MM.1S (cell line): ENCODE data around the gene ZDHHC7.

Source experiments
- DNase-seq: peaks from one replicate; pipeline ENCODE4 v3.0.0-alpha.2; 2015
- H2AFZ ChIP-seq: fragments of 300-600 bp; sonication (generic); 2 replicates; pipeline ENCODE4 v1.6.0; 2016; ENCODE audit warnings: antibody characterized with exemption, low read length
- H3F3A ChIP-seq: fragments of 300-600 bp; sonication (generic); 2 replicates; pipeline ENCODE4 v1.6.1; 2016; ENCODE audit warnings: mild to moderate bottlenecking, antibody characterized with exemption, low read length, moderate library complexity, mixed read lengths; ENCODE audit not compliant: insufficient read depth
- H3K27ac ChIP-seq: fragments of 300-600 bp; sonication (generic); 2 replicates; pipeline ENCODE4 v1.5.1; 2016; ENCODE audit warnings: mild to moderate bottlenecking, low read length
- H3K27me3 ChIP-seq: fragments of 300-600 bp; sonication (generic); replicated peaks from 2 replicates; pipeline ENCODE4 v1.6.0; 2016; ENCODE audit warnings: low read length; ENCODE audit not compliant: insufficient read depth
- H3K36me3 ChIP-seq: fragments of 300-600 bp; sonication (generic); replicated peaks from 2 replicates; pipeline ENCODE4 v1.6.1; 2016; ENCODE audit warnings: mild to moderate bottlenecking, low read length, mixed read lengths; ENCODE audit not compliant: insufficient read depth
- H3K4me1 ChIP-seq: fragments of 300-600 bp; sonication (generic); 2 replicates; pipeline ENCODE4 v1.6.1; 2016; ENCODE audit warnings: low read length, mixed read lengths
- H3K4me2 ChIP-seq: fragments of 300-600 bp; sonication (generic); 2 replicates; pipeline ENCODE4 v1.6.0; 2016; ENCODE audit warnings: low read depth, low read length
- H3K4me3 ChIP-seq: fragments of 300-600 bp; sonication (generic); 2 replicates; pipeline ENCODE4 v1.5.1; 2016; ENCODE audit warnings: low read length, mixed read lengths
- H3K79me2 ChIP-seq: fragments of 300-600 bp; sonication (generic); 2 replicates; pipeline ENCODE4 v1.6.1; 2016; ENCODE audit warnings: mixed run types, low read length, mixed read lengths
- H3K9ac ChIP-seq: fragments of 300-600 bp; sonication (generic); 2 replicates; pipeline ENCODE4 v1.6.1; 2016; ENCODE audit warnings: low read length, mixed read lengths
- H3K9me2 ChIP-seq: fragments of 300-600 bp; sonication (generic); replicated peaks from 2 replicates; pipeline ENCODE4 v1.6.1; 2016; ENCODE audit warnings: mild to moderate bottlenecking, low read length, mixed read lengths; ENCODE audit not compliant: insufficient read depth
- H3K9me3 ChIP-seq: fragments of 300-600 bp; sonication (generic); replicated peaks from 2 replicates; pipeline ENCODE4 v1.6.1; 2016; ENCODE audit warnings: mild to moderate bottlenecking, low read length, mixed read lengths; ENCODE audit not compliant: insufficient read depth
- H4K20me1 ChIP-seq: fragments of 300-600 bp; sonication (generic); 2 replicates; pipeline ENCODE4 v1.6.1; 2016; ENCODE audit warnings: mild to moderate bottlenecking, low read length, moderate library complexity, mixed read lengths; ENCODE audit not compliant: insufficient read depth
- EZH2 ChIP-seq: fragments of 300-600 bp; sonication (generic); optimal IDR thresholded peaks from 2 replicates; pipeline ENCODE3; 2017; ENCODE audit warnings: low read depth, mild to moderate bottlenecking, antibody characterized with exemption, low read length, mixed read lengths
- EZH2phosphoT487 ChIP-seq: fragments of 300-600 bp; sonication (generic); IDR thresholded peaks from 2 replicates; pipeline ENCODE4 v1.6.1; 2018; ENCODE audit warnings: antibody characterized with exemption, low read length
- TF ChIP-seq, protein P1 (sequence below): fragments of 300-600 bp; sonication (generic); IDR thresholded peaks from 2 replicates; pipeline ENCODE4 v1.5.1; 2016; ENCODE audit warnings: antibody characterized with exemption, low read length, mixed read lengths

The ZDHHC7 gene

DNA sequence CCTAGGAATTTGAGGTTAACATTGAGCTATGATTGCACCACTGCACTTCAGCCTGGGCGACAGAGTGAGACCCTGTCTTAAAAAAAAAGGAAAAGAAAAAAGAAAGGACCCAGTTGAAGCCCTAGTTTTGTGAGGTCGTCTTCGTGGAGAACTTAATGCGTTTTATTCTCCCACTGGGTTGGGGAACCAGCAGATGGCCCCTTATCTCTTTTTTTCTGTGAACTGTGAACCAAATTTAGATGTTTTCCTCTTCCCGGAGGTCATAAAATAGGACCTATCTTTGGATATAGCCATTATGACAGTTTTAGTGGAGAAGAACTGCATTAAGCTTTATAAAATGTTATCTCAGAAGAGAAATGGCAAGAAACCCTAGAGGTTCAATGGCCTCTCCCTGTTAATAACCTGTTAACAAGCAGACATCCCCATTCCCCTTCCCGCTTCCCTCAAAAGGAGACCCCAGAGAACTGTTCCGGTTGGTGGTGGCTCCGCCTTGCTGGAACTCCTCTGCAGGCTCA lies 39.8 kb upstream of the ZDHHC7 start:
- Histone ChIP-seq H3F3A (no peaks in the 10 kb centered on the region), H3K79me2 (no peaks in the 10 kb centered on the region), H3K4me1 (no peaks in the 10 kb centered on the region), H4K20me1 (no peaks in the 10 kb centered on the region), H3K9me2 (no peaks in the 10 kb centered on the region), H3K27me3 (no peaks in the 10 kb centered on the region), H3K4me2 (no peak overlapping the region), H3K4me3 (no peak overlapping the region), H2AFZ (no peak overlapping the region), H3K9ac (no peak overlapping the region), H3K27ac (no peak overlapping the region), H3K36me3 (no peaks in the 10 kb centered on the region), H3K9me3 (no peaks in the 10 kb centered on the region)
- TF ChIP-seq EZH2phosphoT487 (no peak), EZH2 (no peak)
- TF ChIP-seq, protein P1, sequence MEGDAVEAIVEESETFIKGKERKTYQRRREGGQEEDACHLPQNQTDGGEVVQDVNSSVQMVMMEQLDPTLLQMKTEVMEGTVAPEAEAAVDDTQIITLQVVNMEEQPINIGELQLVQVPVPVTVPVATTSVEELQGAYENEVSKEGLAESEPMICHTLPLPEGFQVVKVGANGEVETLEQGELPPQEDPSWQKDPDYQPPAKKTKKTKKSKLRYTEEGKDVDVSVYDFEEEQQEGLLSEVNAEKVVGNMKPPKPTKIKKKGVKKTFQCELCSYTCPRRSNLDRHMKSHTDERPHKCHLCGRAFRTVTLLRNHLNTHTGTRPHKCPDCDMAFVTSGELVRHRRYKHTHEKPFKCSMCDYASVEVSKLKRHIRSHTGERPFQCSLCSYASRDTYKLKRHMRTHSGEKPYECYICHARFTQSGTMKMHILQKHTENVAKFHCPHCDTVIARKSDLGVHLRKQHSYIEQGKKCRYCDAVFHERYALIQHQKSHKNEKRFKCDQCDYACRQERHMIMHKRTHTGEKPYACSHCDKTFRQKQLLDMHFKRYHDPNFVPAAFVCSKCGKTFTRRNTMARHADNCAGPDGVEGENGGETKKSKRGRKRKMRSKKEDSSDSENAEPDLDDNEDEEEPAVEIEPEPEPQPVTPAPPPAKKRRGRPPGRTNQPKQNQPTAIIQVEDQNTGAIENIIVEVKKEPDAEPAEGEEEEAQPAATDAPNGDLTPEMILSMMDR = no peak
- no peak for DNase-seq

DNA sequence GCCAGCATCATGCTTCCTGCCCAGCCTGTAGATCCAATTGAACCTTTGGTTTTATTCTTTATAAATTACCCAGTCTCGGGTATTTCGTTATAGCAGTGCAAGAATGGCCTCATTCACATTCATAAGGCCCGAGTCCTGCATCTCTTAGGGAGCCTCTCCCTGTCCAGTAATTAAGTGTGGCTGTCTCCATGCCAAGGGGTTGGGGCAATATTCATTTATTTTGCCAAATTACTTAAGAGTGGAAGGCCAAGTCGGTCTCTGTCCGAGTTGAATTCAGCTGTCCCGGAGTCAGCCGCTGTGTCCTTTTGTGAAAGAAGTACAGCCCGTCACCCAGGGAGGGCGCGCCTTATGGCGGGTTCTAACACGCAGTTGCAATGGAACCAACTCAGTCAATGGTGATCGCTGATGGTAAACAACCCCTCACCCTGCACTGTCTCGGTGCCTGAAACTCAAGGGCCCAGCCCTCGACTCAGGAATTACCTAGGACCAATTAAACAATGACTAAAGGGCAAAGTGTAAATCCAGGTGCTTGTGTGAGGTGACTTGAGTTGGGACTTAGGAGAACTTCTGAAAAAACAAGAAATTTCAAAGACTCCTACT lies 38.5 kb upstream of the ZDHHC7 start:
- Histone ChIP-seq H3K4me1 (no peaks in the 10 kb centered on the region), H3K4me3 (no peak overlapping the region), H3K27me3 (no peaks in the 10 kb centered on the region), H2AFZ (no peak overlapping the region), H3K79me2 (no peaks in the 10 kb centered on the region), H3F3A (no peaks in the 10 kb centered on the region), H3K36me3 (no peaks in the 10 kb centered on the region), H4K20me1 (no peaks in the 10 kb centered on the region), H3K9ac (no peak overlapping the region), H3K4me2 (no peak overlapping the region), H3K9me3 (no peaks in the 10 kb centered on the region), H3K9me2 (no peaks in the 10 kb centered on the region), H3K27ac (no peak overlapping the region)
- no peak for DNase-seq
- TF ChIP-seq EZH2 (no peak), EZH2phosphoT487 (no peak)
- TF ChIP-seq, protein P1 = no peak

DNA sequence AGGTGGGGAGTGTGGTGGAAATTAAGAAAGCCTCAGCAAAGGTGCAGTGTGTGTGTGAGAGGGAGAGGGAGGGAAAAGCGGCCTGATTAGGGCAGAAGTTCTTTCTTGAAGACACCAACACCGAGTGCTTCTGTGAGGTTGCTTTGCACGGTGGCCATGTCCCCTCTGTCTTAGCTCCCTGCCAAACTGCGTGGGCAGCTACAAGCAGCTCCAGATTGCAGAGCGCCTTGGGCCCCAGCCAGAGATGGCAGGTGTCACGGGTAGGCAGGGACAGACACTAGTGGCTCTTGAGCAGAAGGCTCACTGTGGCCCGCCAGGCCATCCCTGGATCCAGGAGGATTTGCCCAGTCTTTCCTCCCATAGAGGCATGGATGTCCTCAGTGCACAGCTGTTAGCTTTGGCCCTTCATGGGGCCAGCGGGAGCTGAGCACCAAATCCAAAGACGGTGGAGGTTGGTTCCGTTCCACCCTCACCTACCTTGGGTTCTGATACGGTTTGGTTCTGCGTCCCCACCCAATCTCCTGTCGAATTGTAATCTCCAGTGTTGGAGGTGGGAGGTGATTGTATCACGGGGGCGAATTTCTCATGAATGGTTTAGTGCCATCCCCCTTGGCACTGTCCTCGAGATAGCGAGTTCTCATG lies 37.7 kb upstream of the ZDHHC7 start:
- Histone ChIP-seq H3K9me3 (no peaks in the 10 kb centered on the region), H3F3A (no peaks in the 10 kb centered on the region), H3K4me3 (no peak overlapping the region), H3K9ac (no peak overlapping the region), H3K9me2 (no peaks in the 10 kb centered on the region), H3K27me3 (no peaks in the 10 kb centered on the region), H3K36me3 (no peaks in the 10 kb centered on the region), H4K20me1 (no peaks in the 10 kb centered on the region), H2AFZ (no peak overlapping the region), H3K79me2 (no peaks in the 10 kb centered on the region), H3K4me1 (no peaks in the 10 kb centered on the region), H3K27ac (no peak overlapping the region), H3K4me2 (no peak overlapping the region)
- no peak for DNase-seq
- TF ChIP-seq, protein P1 = no peak
- TF ChIP-seq EZH2phosphoT487 (no peak), EZH2 (no peak)
